Endothelial cell of umbilical vein (primary cell): ENCODE data around the gene PHLDB2.

Experiments
- CTCF ChIP-seq, 2 donors: IDR thresholded peaks; 1 replicate in 1 of 2; 2 replicates in 1 of 2; pipeline ENCODE4 v1.5.1; 2011; ENCODE audit warnings: low read length in 2 of 2, mild to moderate bottlenecking in 2 of 2, moderate library complexity in 2 of 2, control low read depth in 1 of 2, inconsistent platforms in 1 of 2, low read depth in 1 of 2; ENCODE audit not compliant: insufficient read depth in 1 of 2; ENCODE audit errors: extremely low read depth in 1 of 2
- POLR2A ChIP-seq: IDR thresholded peaks from 2 replicates; pipeline ENCODE4 v1.6.1; 2012; ENCODE audit warnings: low read depth, mild to moderate bottlenecking, control low read depth, low read length

GRCh38 chr3:111858642-111859041, 423 bp upstream of the PHLDB2 start:
- TF ChIP-seq CTCF (IDR thresholded peaks at IDR 0.05; ENCODE audit: extremely low read depth in 1 of 2, insufficient read depth in 1 of 2, low read depth in 1 of 2, low read length in 2 of 2) (no peak), POLR2A (no peak)
